Astrocyte (in vitro differentiated cells and primary cell): ENCODE data around the gene ABCG5. TPM values are rescaled to one million over a fixed set of nuclear protein-coding genes. Genes with fewer than 3 reads are reported as not detected.
A peak's percentile ranks its signal among the peaks of the same experiment; 100 is the strongest.

Experiments used
- DNase-seq: peaks from one replicate; pipeline ENCODE4 v3.0.0-alpha.2; 2010; ENCODE audit warnings: low read depth
- FAIRE-seq: peaks from 2 replicates; lab custom pipeline; 2011; peaks lifted over from hg19 to GRCh38; lab: Jason Lieb, UNC
- H2AFZ ChIP-seq: 2 replicates; pipeline ENCODE4 v1.6.0; 2012; ENCODE audit warnings: low read depth, low read length, inconsistent platforms
- H3K27ac ChIP-seq: 2 replicates; pipeline ENCODE4 v1.5.1; 2011; ENCODE audit warnings: low read depth, low read length, inconsistent platforms
- H3K27me3 ChIP-seq: 2 replicates; pipeline ENCODE4 v1.6.0; 2011; ENCODE audit warnings: low read length, inconsistent platforms; ENCODE audit not compliant: insufficient read depth
- H3K36me3 ChIP-seq: 2 replicates; pipeline ENCODE4 v1.5.1; 2011; ENCODE audit warnings: low read length, inconsistent platforms; ENCODE audit not compliant: insufficient read depth
- H3K4me1 ChIP-seq: 2 replicates; pipeline ENCODE4 v1.5.1; 2011; ENCODE audit warnings: low read length, inconsistent platforms; ENCODE audit not compliant: insufficient read depth
- H3K4me2 ChIP-seq: 2 replicates; pipeline ENCODE4 v1.6.0; 2012; ENCODE audit warnings: low read length, inconsistent platforms
- H3K4me3 ChIP-seq: 2 replicates; pipeline ENCODE4 v1.5.1; 2011; ENCODE audit warnings: low read depth, mild to moderate bottlenecking, low read length, inconsistent platforms; ENCODE audit not compliant: insufficient read depth
- H3K79me2 ChIP-seq: 2 replicates; pipeline ENCODE4 v1.6.0; 2012; ENCODE audit warnings: mild to moderate bottlenecking, low read length, inconsistent platforms; ENCODE audit not compliant: insufficient read depth
- H3K9ac ChIP-seq: 2 replicates; pipeline ENCODE4 v1.6.0; 2012; ENCODE audit warnings: mild to moderate bottlenecking, low read length, inconsistent platforms
- H3K9me3 ChIP-seq: 2 replicates; pipeline ENCODE4 v1.5.1; 2012; ENCODE audit warnings: low read depth, mild to moderate bottlenecking, low read length, inconsistent platforms; ENCODE audit not compliant: insufficient read depth
- H4K20me1 ChIP-seq: 2 replicates; pipeline ENCODE4 v1.6.0; 2012; ENCODE audit warnings: low read length, inconsistent platforms; ENCODE audit not compliant: insufficient read depth
- H3K27ac Mint-ChIP-seq: one replicate; pipeline ENCODE4 v1.8.0; 2021; ENCODE audit warnings: mild to moderate bottlenecking, mixed read lengths; ENCODE audit not compliant: unreplicated experiment
- H3K27me3 Mint-ChIP-seq: one replicate; pipeline ENCODE4 v1.8.0; 2021; ENCODE audit warnings: low read depth, mixed read lengths; ENCODE audit not compliant: unreplicated experiment
- H3K36me3 Mint-ChIP-seq: one replicate; pipeline ENCODE4 v1.8.0; 2021; ENCODE audit warnings: low read depth, mixed read lengths; ENCODE audit not compliant: unreplicated experiment
- H3K4me1 Mint-ChIP-seq: one replicate; pipeline ENCODE4 v1.8.0; 2021; ENCODE audit warnings: low read depth, mixed read lengths; ENCODE audit not compliant: unreplicated experiment
- H3K4me3 Mint-ChIP-seq: one replicate; pipeline ENCODE4 v1.8.0; 2021; ENCODE audit warnings: mild to moderate bottlenecking, moderate library complexity, mixed read lengths; ENCODE audit not compliant: unreplicated experiment
- H3K9me3 Mint-ChIP-seq: one replicate; pipeline ENCODE4 v1.8.0; 2021; ENCODE audit warnings: mild to moderate bottlenecking, mixed read lengths; ENCODE audit not compliant: unreplicated experiment
- CTCF ChIP-seq: IDR thresholded peaks from 2 replicates; pipeline ENCODE4 v1.5.1; 2011; ENCODE audit warnings: low read depth, mild to moderate bottlenecking, inconsistent platforms, low read length, moderate library complexity; ENCODE audit not compliant: insufficient read depth
- EZH2 ChIP-seq: IDR thresholded peaks from 2 replicates; pipeline ENCODE4 v1.6.1; 2012; ENCODE audit warnings: mild to moderate bottlenecking, low read length, inconsistent platforms; ENCODE audit not compliant: insufficient read depth
- total RNA-seq: library from RNA; stranded (reverse); gene quantifications from 2 replicates; pipeline ENCODE4 v1.2.1, GENCODE V29; 2021

Gene ABCG5
- total RNA-seq, 1 donor from 2014 or later: not detected

DNA sequence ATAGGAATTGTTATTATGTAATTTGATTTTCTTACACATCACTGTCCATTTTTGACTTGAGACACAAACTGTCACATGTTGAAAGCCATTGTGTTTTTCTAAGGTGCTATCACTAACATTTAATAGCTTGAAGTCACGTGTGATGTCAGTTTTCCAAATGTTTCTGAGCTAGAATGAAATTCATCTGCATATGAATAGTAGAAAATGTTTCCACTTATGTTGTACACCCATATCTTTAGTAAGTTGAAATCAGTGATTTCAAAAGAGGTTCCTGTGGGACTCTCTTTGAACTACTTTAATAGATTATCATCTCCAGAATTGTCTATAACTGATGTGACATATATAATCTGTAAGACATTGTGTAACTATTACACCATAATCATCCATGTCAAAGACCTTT, 27.8 kb downstream of the ABCG5 start:
- Histone ChIP-seq H3K36me3 (peaks cover 3% of the 10 kb centered on the region), H3K9ac (no peak overlapping the region), H2AFZ (no peak overlapping the region), H3K79me2 (no peaks in the 10 kb centered on the region), H3K9me3 (no peaks in the 10 kb centered on the region), H3K27me3 (no peaks in the 10 kb centered on the region), H3K4me3 (no peak overlapping the region), H3K27ac (no peak overlapping the region), H3K4me1 (no peaks in the 10 kb centered on the region), H3K4me2 (no peak overlapping the region), H4K20me1 (no peaks in the 10 kb centered on the region)
- DNase-seq (no peak), FAIRE-seq (no peak)
- TF ChIP-seq CTCF (no peak), EZH2 (no peak)
- Mint-ChIP-seq H3K4me1 (no peaks in the 10 kb centered on the region), H3K27me3 (no peaks in the 10 kb centered on the region), H3K9me3 (no peaks in the 10 kb centered on the region), H3K4me3 (no peak overlapping the region), H3K36me3 (no peaks in the 10 kb centered on the region), H3K27ac (no peak overlapping the region)

DNA sequence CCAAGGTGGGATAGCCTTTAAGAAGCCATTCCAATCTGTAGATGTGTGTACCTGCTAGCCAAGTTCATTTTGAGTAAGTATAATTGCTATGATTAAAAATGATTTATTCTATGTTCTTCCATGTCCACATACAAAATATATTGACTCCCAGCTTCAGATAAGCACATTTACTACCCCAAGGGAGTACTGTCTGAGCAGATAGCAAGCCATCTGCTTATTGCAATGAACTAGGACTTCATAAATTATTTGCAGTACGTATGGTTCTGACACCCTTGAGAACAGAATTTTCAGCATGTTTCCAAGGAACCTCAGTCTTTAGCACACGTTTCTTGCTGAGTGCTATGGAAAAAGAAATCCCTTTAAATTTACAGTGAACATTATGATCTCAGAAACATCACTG, 28.2 kb downstream of the ABCG5 start:
- Histone ChIP-seq H3K79me2 (no peaks in the 10 kb centered on the region), H3K4me2 (no peak overlapping the region), H3K9ac (no peak overlapping the region), H3K27me3 (no peaks in the 10 kb centered on the region), H2AFZ (no peak overlapping the region), H3K4me3 (no peak overlapping the region), H3K4me1 (no peaks in the 10 kb centered on the region), H3K36me3 (peaks cover 3% of the 10 kb centered on the region), H3K27ac (no peak overlapping the region), H4K20me1 (no peaks in the 10 kb centered on the region), H3K9me3 (no peaks in the 10 kb centered on the region)
- no peak for TF ChIP-seq EZH2
- TF ChIP-seq CTCF: no peak
- Mint-ChIP-seq H3K4me3 (no peak overlapping the region), H3K27me3 (no peaks in the 10 kb centered on the region), H3K27ac (no peak overlapping the region), H3K36me3 (peaks cover 2% of the 10 kb centered on the region), H3K4me1 (no peaks in the 10 kb centered on the region), H3K9me3 (no peaks in the 10 kb centered on the region)
- no peak for DNase-seq
- FAIRE-seq: no peak

DNA sequence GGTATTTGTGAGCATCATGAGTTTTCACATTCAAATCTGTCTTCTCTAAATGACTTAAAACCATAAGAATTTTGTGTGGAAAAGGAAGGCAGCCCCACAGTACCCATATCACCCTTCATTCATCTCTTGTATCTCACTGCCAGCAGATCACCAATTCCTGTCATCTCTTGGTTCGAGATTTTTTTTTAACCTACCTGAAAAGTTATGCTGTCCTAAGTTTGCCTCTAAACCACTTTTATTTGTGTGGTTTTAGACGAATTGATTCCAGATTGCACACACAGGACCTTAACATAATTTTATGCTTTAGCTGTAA, 32.0 kb downstream of the ABCG5 start:
- Mint-ChIP-seq H3K27me3 (no peaks in the 10 kb centered on the region), H3K4me3 (no peak overlapping the region), H3K36me3 (peaks cover 8% of the 10 kb centered on the region), H3K9me3 (no peaks in the 10 kb centered on the region), H3K4me1 (no peaks in the 10 kb centered on the region), H3K27ac (no peak overlapping the region)
- Histone ChIP-seq H3K36me3 (peaks cover 3% of the 10 kb centered on the region), H3K79me2 (no peaks in the 10 kb centered on the region), H3K27ac (no peak overlapping the region), H3K4me2 (no peak overlapping the region), H4K20me1 (no peaks in the 10 kb centered on the region), H3K27me3 (no peaks in the 10 kb centered on the region), H2AFZ (no peak overlapping the region), H3K4me3 (no peak overlapping the region), H3K4me1 (no peaks in the 10 kb centered on the region), H3K9me3 (no peaks in the 10 kb centered on the region), H3K9ac (no peak overlapping the region)
- FAIRE-seq: peak; percentile 17
- DNase-seq: no peak
- TF ChIP-seq CTCF (no peak), EZH2 (no peak)
